H9 (cell line): ENCODE results near the gene KIAA1328. TPM values are rescaled to one million over a fixed set of nuclear protein-coding genes. Genes with fewer than 3 reads are reported as not detected.

Source experiments
- DNase-seq: peaks from one replicate; pipeline ENCODE4 v3.0.0-alpha.2; 2017
- H2AFZ ChIP-seq: one replicate; pipeline ENCODE4 v1.6.1; 2013; ENCODE audit warnings: mild to moderate bottlenecking, low read length, control low read depth, moderate library complexity
- H2AK5ac ChIP-seq: 2 replicates; pipeline ENCODE4 v1.6.1; 2013; ENCODE audit warnings: low read length, control low read depth, mixed read lengths; ENCODE audit not compliant: insufficient read length
- H2BK120ac ChIP-seq: one replicate; pipeline ENCODE4 v1.6.1; 2013; ENCODE audit warnings: low read depth, mild to moderate bottlenecking, low read length, control low read depth, inconsistent platforms; ENCODE audit not compliant: poor library complexity, severe bottlenecking
- H2BK12ac ChIP-seq: 2 replicates; pipeline ENCODE4 v1.6.1; 2013; ENCODE audit warnings: low read length, control low read depth, mixed read lengths, low read depth; ENCODE audit not compliant: insufficient read length
- H2BK15ac ChIP-seq: 2 replicates; pipeline ENCODE4 v1.6.1; 2013; ENCODE audit warnings: low read depth, low read length, control low read depth
- H2BK20ac ChIP-seq: one replicate; pipeline ENCODE4 v1.6.1; 2013; ENCODE audit warnings: low read depth, mild to moderate bottlenecking, low read length, control low read depth, inconsistent platforms; ENCODE audit not compliant: poor library complexity, severe bottlenecking
- H2BK5ac ChIP-seq: 2 replicates; pipeline ENCODE4 v1.6.1; 2013; ENCODE audit warnings: low read length, control low read depth, mixed read lengths; ENCODE audit not compliant: insufficient read length
- H3K14ac ChIP-seq: 2 replicates; pipeline ENCODE4 v1.6.1; 2013; ENCODE audit warnings: low read length, control low read depth; ENCODE audit not compliant: insufficient read depth
- H3K18ac ChIP-seq: 2 replicates; pipeline ENCODE4 v1.6.1; 2013; ENCODE audit warnings: low read depth, mild to moderate bottlenecking, mixed read lengths, low read length, control low read depth; ENCODE audit not compliant: insufficient read length
- H3K23ac ChIP-seq: 2 replicates; pipeline ENCODE4 v1.6.1; 2013; ENCODE audit warnings: low read length, control low read depth, mixed read lengths, low read depth; ENCODE audit not compliant: insufficient read length
- H3K23me2 ChIP-seq: 2 replicates; pipeline ENCODE4 v1.6.1; 2013; ENCODE audit warnings: low read depth, mild to moderate bottlenecking, mixed read lengths, low read length, control low read depth; ENCODE audit not compliant: insufficient read length, poor library complexity, severe bottlenecking
- H3K27ac ChIP-seq: 2 replicates; pipeline ENCODE4 v1.5.1; 2013; ENCODE audit warnings: low read length, control low read depth, mixed read lengths, low read depth; ENCODE audit not compliant: insufficient read length
- H3K27me3 ChIP-seq: 2 replicates; pipeline ENCODE4 v1.6.1; 2013; ENCODE audit warnings: low read length, control low read depth, inconsistent platforms; ENCODE audit not compliant: insufficient read depth
- H3K4ac ChIP-seq: 2 replicates; pipeline ENCODE4 v1.6.1; 2013; ENCODE audit warnings: low read depth, mild to moderate bottlenecking, control low read depth, inconsistent platforms, low read length, moderate library complexity
- H3K4me1 ChIP-seq: 2 replicates; pipeline ENCODE4 v1.6.1; 2013; ENCODE audit warnings: low read length, control low read depth, inconsistent platforms; ENCODE audit not compliant: insufficient read depth
- H3K4me2 ChIP-seq: 2 replicates; pipeline ENCODE4 v1.6.1; 2013; ENCODE audit warnings: low read length, control low read depth, mixed read lengths; ENCODE audit not compliant: insufficient read length, insufficient read depth
- H3K56ac ChIP-seq: 2 replicates; pipeline ENCODE4 v1.6.1; 2013; ENCODE audit warnings: low read depth, mild to moderate bottlenecking, mixed read lengths, low read length, control low read depth; ENCODE audit not compliant: insufficient read length
- H3K79me1 ChIP-seq: 2 replicates; pipeline ENCODE4 v1.6.1; 2013; ENCODE audit warnings: low read depth, mild to moderate bottlenecking, moderate library complexity, low read length, control low read depth, inconsistent platforms; ENCODE audit not compliant: insufficient read depth, poor library complexity, severe bottlenecking
- H3K79me2 ChIP-seq: 2 replicates; pipeline ENCODE4 v1.6.1; 2013; ENCODE audit warnings: low read length, control low read depth, inconsistent platforms; ENCODE audit not compliant: insufficient read depth
- H3K9ac ChIP-seq: 2 replicates; pipeline ENCODE4 v1.6.1; 2013; ENCODE audit warnings: low read length, control low read depth, mixed read lengths; ENCODE audit not compliant: insufficient read length; ENCODE audit errors: extremely low read depth
- H3K9me3 ChIP-seq: one replicate; pipeline ENCODE4 v1.6.1; 2013; ENCODE audit warnings: low read depth, low read length, inconsistent platforms; ENCODE audit not compliant: control insufficient read depth
- H3T11ph ChIP-seq: one replicate; pipeline ENCODE4 v1.6.1; 2013; ENCODE audit warnings: mild to moderate bottlenecking, low read length, control low read depth, inconsistent platforms
- H4K20me1 ChIP-seq: one replicate; pipeline ENCODE4 v1.6.1; 2013; ENCODE audit not compliant: control insufficient read depth, insufficient read length, insufficient read depth
- H4K5ac ChIP-seq: 2 replicates; pipeline ENCODE4 v1.6.1; 2013; ENCODE audit warnings: low read depth, mild to moderate bottlenecking, mixed read lengths, low read length, control low read depth; ENCODE audit not compliant: insufficient read length
- H4K8ac ChIP-seq: replicated peaks from 2 replicates; pipeline ENCODE4 v1.6.1; 2013; ENCODE audit warnings: low read length, control low read depth, mixed read lengths, low read depth; ENCODE audit not compliant: insufficient read length
- H4K91ac ChIP-seq: 2 replicates; pipeline ENCODE4 v1.6.1; 2013; ENCODE audit warnings: low read depth, mild to moderate bottlenecking, moderate library complexity, mixed read lengths, low read length, control low read depth; ENCODE audit not compliant: insufficient read length
- H3K27ac Mint-ChIP-seq, 3 experiments: 2 replicates in 2 of 3; 3 replicates in 1 of 3; pipeline ENCODE4 v1.8.0; 2020 to 2021; ENCODE audit warnings: mixed read lengths in 3 of 3, mild to moderate bottlenecking in 1 of 3, moderate library complexity in 1 of 3
- H3K27me3 Mint-ChIP-seq: 2 replicates; pipeline ENCODE4 v1.8.0; 2021; ENCODE audit warnings: low read depth, mild to moderate bottlenecking, moderate library complexity, mixed read lengths
- H3K36me3 Mint-ChIP-seq, 3 experiments: 2 replicates in 2 of 3; 3 replicates in 1 of 3; pipeline ENCODE4 v1.8.0; 2020 to 2021; ENCODE audit warnings: low read depth in 3 of 3, mixed read lengths in 3 of 3; ENCODE audit not compliant: insufficient read depth in 1 of 3
- H3K4me1 Mint-ChIP-seq, 2 experiments: 2 replicates each; pipeline ENCODE4 v1.8.0; 2020; ENCODE audit warnings: mixed read lengths in 2 of 2
- H3K4me3 Mint-ChIP-seq, 2 experiments: 2 replicates in 1 of 2; 3 replicates in 1 of 2; pipeline ENCODE4 v1.8.0; 2020 to 2021; ENCODE audit warnings: mild to moderate bottlenecking in 2 of 2, mixed read lengths in 2 of 2, moderate library complexity in 1 of 2
- H3K9me3 Mint-ChIP-seq, 2 experiments: 2 replicates in 1 of 2; 3 replicates in 1 of 2; pipeline ENCODE4 v1.8.0; 2020; ENCODE audit warnings: mild to moderate bottlenecking in 2 of 2, mixed read lengths in 2 of 2, moderate library complexity in 1 of 2
- CTCF ChIP-seq: fragments of 200-600 bp; sonication (generic); conservative IDR thresholded peaks from 3 replicates; pipeline ENCODE4 v1.8.0; 2021; ENCODE audit warnings: antibody characterized with exemption, mild to moderate bottlenecking
- total RNA-seq: library from RNA; stranded (reverse); gene quantifications from 2 replicates; pipeline ENCODE4 v1.2.1, GENCODE V29; 2021

Gene KIAA1328
- total RNA-seq, 1 experiment from 2014 or later = 4.9 TPM

GRCh38 chr18:36993068-36993467 is 164.1 kb downstream of the KIAA1328 start:
- Mint-ChIP-seq H3K4me3 (no peak overlapping the region), H3K27me3 (no peaks in the 10 kb centered on the region), H3K36me3 (0 out of 7 replicates have a peak, but pooled peaks cover 0 to 1% (median 0%) of the 10 kb centered on the region in 3 experiments), H3K9me3 (peaks cover 0 to 3% of the 10 kb centered on the region in 2 experiments; a peak in 1 of 5 replicates), H3K27ac (peak overlapping the region in 1 of 3 experiments; percentile 60; a peak in 2 of 7 replicates), H3K4me1 (no peaks in the 10 kb centered on the region)
- Histone ChIP-seq H2BK120ac (no peak overlapping the region), H3K23me2 (no peaks in the 10 kb centered on the region), H3K56ac (no peak overlapping the region), H3K4ac (no peak overlapping the region), H3K14ac (no peak overlapping the region), H2BK15ac (no peak overlapping the region), H2AK5ac (no peak overlapping the region), H4K91ac (no peak overlapping the region), H3K23ac (no peak overlapping the region), H3K79me2 (no peaks in the 10 kb centered on the region), H3K4me2 (no peak overlapping the region), H3K27me3 (no peaks in the 10 kb centered on the region), H2BK5ac (no peak overlapping the region), H2BK20ac (no peak overlapping the region), H3K9ac (no peak overlapping the region), H3K4me1 (no peaks in the 10 kb centered on the region), H3K27ac (no peak overlapping the region), H4K8ac (no peak overlapping the region), H4K20me1 (no peaks in the 10 kb centered on the region), H2AFZ (no peak overlapping the region), H3K79me1 (no peaks in the 10 kb centered on the region), H3K9me3 (no peaks in the 10 kb centered on the region), H3K18ac (no peak overlapping the region), H4K5ac (no peak overlapping the region), H3T11ph (no peak overlapping the region), H2BK12ac (no peak overlapping the region)
- DNase-seq = no peak
- no peak for TF ChIP-seq CTCF
